PC-3 (cell line): ENCODE measurements around the gene ZNF524. TPM values are rescaled to one million over a fixed set of nuclear protein-coding genes. Genes with fewer than 3 reads are reported as not detected.

Source experiments
- ATAC-seq: fragments of 200-7000 bp; cut with Tn5 transposase; 2 replicates; pipeline ENCODE4 v1.9.1; 2020; ENCODE audit warnings: mild to moderate bottlenecking, moderate library complexity
- BruUV-seq: library from RNA; stranded (reverse); fragments of 400-500 nt; replicated peaks from 2 replicates; lab custom pipeline; 2021; lab: Mats Ljungman, UMichigan
- CTCF ChIA-PET: fragments of 300-600 bp; sonication (Branson Sonifier 250); formaldehyde crosslinking; loops from one replicate; lab custom pipeline; 2022; ENCODE audit warnings: antibody characterized with exemption; lab: Charles Lee
- POLR2A ChIA-PET: fragments of 300-600 bp; sonication (Branson Sonifier 250); formaldehyde crosslinking; loops from one replicate; lab custom pipeline; 2022; ENCODE audit warnings: antibody characterized with exemption; ENCODE audit not compliant: unreplicated experiment; lab: Charles Lee
- DNase-seq: peaks from one replicate; pipeline ENCODE4 v3.0.0-alpha.2; 2015
- H2AFZ ChIP-seq: fragments of 300-600 bp; sonication (generic); 2 replicates; pipeline ENCODE4 v1.6.0; 2016; ENCODE audit warnings: antibody characterized with exemption, low read length
- H3F3A ChIP-seq: fragments of 300-600 bp; sonication (generic); one replicate; pipeline ENCODE4 v1.6.0; 2017; ENCODE audit warnings: antibody characterized with exemption, low read length, control low read depth, mild to moderate bottlenecking; ENCODE audit not compliant: unreplicated experiment
- H3K27ac ChIP-seq: fragments of 300-600 bp; sonication (generic); 2 replicates; pipeline ENCODE4 v1.5.1; 2016; ENCODE audit warnings: mild to moderate bottlenecking, low read length
- H3K27me3 ChIP-seq: fragments of 300-600 bp; sonication (generic); 2 replicates; pipeline ENCODE4 v1.6.1; 2016; ENCODE audit warnings: low read length, mixed read lengths
- H3K36me3 ChIP-seq: fragments of 300-600 bp; sonication (generic); 2 replicates; pipeline ENCODE4 v1.6.1; 2016; ENCODE audit warnings: low read depth, mixed run types, low read length, mixed read lengths
- H3K4me1 ChIP-seq: fragments of 300-600 bp; sonication (generic); 2 replicates; pipeline ENCODE4 v1.5.1; 2016; ENCODE audit warnings: low read length; ENCODE audit not compliant: insufficient read depth
- H3K4me2 ChIP-seq: fragments of 300-600 bp; sonication (generic); 2 replicates; pipeline ENCODE4 v1.6.0; 2016; ENCODE audit warnings: low read length
- H3K4me3 ChIP-seq: fragments of 300-600 bp; sonication (generic); 2 replicates; pipeline ENCODE4 v1.5.1; 2016; ENCODE audit warnings: mild to moderate bottlenecking, low read length, mixed read lengths
- H3K79me2 ChIP-seq: fragments of 300-600 bp; sonication (generic); 2 replicates; pipeline ENCODE4 v1.6.1; 2017; ENCODE audit warnings: low read length, mixed read lengths
- H3K9ac ChIP-seq: fragments of 300-600 bp; sonication (generic); 2 replicates; pipeline ENCODE4 v1.6.0; 2016; ENCODE audit warnings: mild to moderate bottlenecking, low read length
- H3K9me2 ChIP-seq: fragments of 300-600 bp; sonication (generic); replicated peaks from 2 replicates; pipeline ENCODE4 v1.6.1; 2016; ENCODE audit warnings: mixed run types, low read length, mixed read lengths
- H3K9me3 ChIP-seq: fragments of 300-600 bp; sonication (generic); 2 replicates; pipeline ENCODE4 v1.6.1; 2016; ENCODE audit warnings: low read length, mixed read lengths
- H4K20me1 ChIP-seq: fragments of 300-600 bp; sonication (generic); 2 replicates; pipeline ENCODE4 v1.6.1; 2016; ENCODE audit warnings: low read length, mixed read lengths
- EZH2 ChIP-seq: fragments of 300-600 bp; sonication (generic); IDR thresholded peaks from one replicate; pipeline ENCODE4 v1.6.1; 2017; ENCODE audit warnings: antibody characterized with exemption, mild to moderate bottlenecking, low read length; ENCODE audit not compliant: unreplicated experiment
- EZH2phosphoT487 ChIP-seq: fragments of 300-600 bp; sonication (generic); IDR thresholded peaks from 2 replicates; pipeline ENCODE4 v1.6.1; 2018; ENCODE audit warnings: mild to moderate bottlenecking, antibody characterized with exemption, low read length, borderline replicate concordance
- intact Hi-C: fragments of 100-400 bp; cut with micrococcal nuclease; formaldehyde crosslinking; loops from 2 replicates; pipeline ENCODE4 v1.9.0; 2023
- total RNA-seq: library from RNA; depleted of rRNA; stranded (reverse); fragments of >200 nt; gene quantifications from 2 replicates; pipeline ENCODE4 v1.2.3, GENCODE V29; 2014
- TF ChIP-seq, protein P1 (sequence below): fragments of 300-600 bp; sonication (generic); conservative IDR thresholded peaks from 2 replicates; pipeline ENCODE4 v1.5.1; 2017; ENCODE audit warnings: antibody characterized with exemption, low read depth, mild to moderate bottlenecking, low read length

ZNF524 gene
- total RNA-seq, 1 experiment from 2014 or later: 27.7 TPM

DNA sequence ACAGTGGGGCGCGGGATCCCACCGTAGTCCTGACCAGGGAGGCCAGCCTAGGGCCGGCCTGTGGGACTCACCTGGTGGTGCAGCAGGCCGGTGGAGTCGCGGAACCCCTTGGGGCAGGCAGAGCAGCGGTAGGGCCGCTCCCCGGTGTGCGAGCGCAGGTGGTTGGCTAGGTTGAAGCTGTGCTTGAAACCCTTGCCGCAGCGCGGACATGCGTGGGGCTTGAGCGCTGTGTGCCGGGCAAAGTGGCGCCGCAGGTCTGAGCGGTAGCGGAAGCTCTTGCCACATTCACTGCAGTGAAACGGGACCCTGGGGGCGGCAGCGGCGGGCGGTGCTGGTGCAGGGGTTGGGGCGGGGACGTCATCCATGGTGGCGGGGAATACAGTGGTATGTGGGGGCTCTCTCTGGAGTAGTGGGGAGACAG, 2.6 kb upstream of the ZNF524 start:
- TF ChIP-seq EZH2: no peak
- TF ChIP-seq EZH2phosphoT487: no peak
- TF ChIP-seq, protein P1, sequence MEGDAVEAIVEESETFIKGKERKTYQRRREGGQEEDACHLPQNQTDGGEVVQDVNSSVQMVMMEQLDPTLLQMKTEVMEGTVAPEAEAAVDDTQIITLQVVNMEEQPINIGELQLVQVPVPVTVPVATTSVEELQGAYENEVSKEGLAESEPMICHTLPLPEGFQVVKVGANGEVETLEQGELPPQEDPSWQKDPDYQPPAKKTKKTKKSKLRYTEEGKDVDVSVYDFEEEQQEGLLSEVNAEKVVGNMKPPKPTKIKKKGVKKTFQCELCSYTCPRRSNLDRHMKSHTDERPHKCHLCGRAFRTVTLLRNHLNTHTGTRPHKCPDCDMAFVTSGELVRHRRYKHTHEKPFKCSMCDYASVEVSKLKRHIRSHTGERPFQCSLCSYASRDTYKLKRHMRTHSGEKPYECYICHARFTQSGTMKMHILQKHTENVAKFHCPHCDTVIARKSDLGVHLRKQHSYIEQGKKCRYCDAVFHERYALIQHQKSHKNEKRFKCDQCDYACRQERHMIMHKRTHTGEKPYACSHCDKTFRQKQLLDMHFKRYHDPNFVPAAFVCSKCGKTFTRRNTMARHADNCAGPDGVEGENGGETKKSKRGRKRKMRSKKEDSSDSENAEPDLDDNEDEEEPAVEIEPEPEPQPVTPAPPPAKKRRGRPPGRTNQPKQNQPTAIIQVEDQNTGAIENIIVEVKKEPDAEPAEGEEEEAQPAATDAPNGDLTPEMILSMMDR: no peak
- Histone ChIP-seq H3K9me3 (no peaks in the 10 kb centered on the region), H3K27me3 (no peaks in the 10 kb centered on the region), H3K9me2 (no peaks in the 10 kb centered on the region), H3K4me2 (no peak overlapping the region), H3K79me2 (peaks cover 12% of the 10 kb centered on the region; the same call in 1 of the 2 replicates), H3K4me3 (no peak overlapping the region), H3F3A (no peaks in the 10 kb centered on the region), H3K36me3 (peaks cover 4% of the 10 kb centered on the region; the same call in 1 of the 2 replicates), H2AFZ (no peak overlapping the region), H3K27ac (no peak overlapping the region), H3K9ac (no peak overlapping the region), H3K4me1 (peaks cover 12% of the 10 kb centered on the region), H4K20me1 (no peaks in the 10 kb centered on the region)
- DNase-seq (no peak), ATAC-seq (no peak)
- no TSS peak for BruUV-seq
- POLR2A ChIA-PET: no interaction called here
- intact Hi-C loops: loop anchor here (5.0 kb wide), 1 partner anchor 35 kb away; no protein-coding TSS in a partner anchor
- CTCF ChIA-PET: no interaction called here

GRCh38 chr19:55598034-55598433, 2.1 kb upstream of the ZNF524 start:
- Histone ChIP-seq H3K4me1 (peaks cover 12% of the 10 kb centered on the region), H3K9me3 (no peaks in the 10 kb centered on the region), H3K9ac (no peak overlapping the region), H3K9me2 (no peaks in the 10 kb centered on the region), H3K4me3 (no peak overlapping the region), H2AFZ (no peak overlapping the region), H3K79me2 (peaks cover 12% of the 10 kb centered on the region; the same call in 1 of the 2 replicates), H4K20me1 (no peaks in the 10 kb centered on the region), H3K4me2 (no peak overlapping the region), H3K36me3 (peaks cover 4% of the 10 kb centered on the region; the same call in 1 of the 2 replicates), H3F3A (no peaks in the 10 kb centered on the region), H3K27me3 (no peaks in the 10 kb centered on the region), H3K27ac (no peak overlapping the region)
- CTCF ChIA-PET: no interaction called here
- intact Hi-C loops: loop anchor here (2.0 to 5.0 kb wide), 3 partner anchors 17 to 43 kb away; partner anchors contain the start of genes ZNF579 and ZNF580
- DNase-seq (no peak), ATAC-seq (no peak)
- no TSS peak for BruUV-seq
- POLR2A ChIA-PET: no interaction called here
- TF ChIP-seq, protein P1: no peak
- no peak for TF ChIP-seq EZH2phosphoT487
- TF ChIP-seq EZH2: no peak
